GM18907 (cell line): ENCODE results near the gene CEACAM20.
"Not testable (repeated sequence)": the region's sequence is repeated elsewhere in the genome, so short reads cannot be mapped to it uniquely, and the experiment has no call there.

ENCODE experiments used
- ATAC-seq: cut with Tn5 transposase; IDR thresholded peaks from one replicate; pipeline ENCODE4 v1.9.1; 2021; ENCODE audit warnings: mild to moderate bottlenecking, moderate library complexity; ENCODE audit not compliant: unreplicated experiment

CEACAM20 gene

GRCh38 chr19:44498988-44499387, 30.5 kb downstream of the CEACAM20 start:
- ATAC-seq, result no peak

DNA sequence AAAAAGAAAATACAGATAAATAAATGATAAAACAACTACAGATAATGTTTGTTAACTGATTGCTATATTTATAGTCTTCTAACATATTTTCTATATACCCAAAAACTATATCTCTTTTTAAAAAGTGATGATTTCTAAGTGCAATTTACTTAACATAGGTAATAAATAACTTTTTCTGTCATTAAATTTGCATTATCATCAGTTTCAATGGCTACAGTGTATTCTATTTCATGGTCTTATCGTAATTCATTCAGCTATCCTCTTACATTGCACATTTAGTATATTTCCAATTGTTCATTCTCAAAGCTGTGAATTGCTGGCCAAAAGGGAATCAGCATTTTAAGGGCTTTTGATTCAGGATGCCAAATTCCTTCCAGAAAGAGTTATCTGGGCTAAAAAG, 32.8 kb downstream of the CEACAM20 start:
- no peak for ATAC-seq

- no peak for ATAC-seq
Observed at GRCh38 chr19:44476559-44477408, 52.7 kb downstream of the CEACAM20 start.

GRCh38 chr19:44468730-44469129, 60.7 kb downstream of the CEACAM20 start:
- not testable (repeated sequence) for ATAC-seq

- ATAC-seq, result not testable (repeated sequence)
Observed at GRCh38 chr19:44462600-44463286, 66.7 kb downstream of the CEACAM20 start.
